OCI-LY1 (cell line): ENCODE data around the gene LVRN.

Experiments
- CTCF ChIP-seq: fragments of 200-600 bp; sonication (generic), shearing (Covaris generic); IDR thresholded peaks from 2 replicates; pipeline ENCODE4 v1.5.1; 2017; ENCODE audit warnings: mild to moderate bottlenecking, antibody characterized with exemption, low read length, moderate library complexity, mixed read lengths
- EZH2 ChIP-seq: fragments of 200-600 bp; sonication (generic), shearing (Covaris generic); IDR thresholded peaks from 2 replicates; pipeline ENCODE4 v1.8.0; 2017; ENCODE audit warnings: borderline replicate concordance, mixed run types, mild to moderate bottlenecking, antibody characterized with exemption, low read length, moderate library complexity, mixed read lengths

GRCh38 chr5:115977096-115977495 is 14.8 kb downstream of the LVRN start:
- TF ChIP-seq EZH2: no peak
- no peak for TF ChIP-seq CTCF
